K562 (cell line): Measurements from ENCODE around the gene DISP1. TPM values are rescaled to one million over a fixed set of nuclear protein-coding genes. Genes with fewer than 3 reads are reported as not detected.

ENCODE experiments used
- ATAC-seq: fragments of 200-7000 bp; cut with Tn5 transposase; 3 replicates; pipeline ENCODE4 v1.9.1; 2020; ENCODE audit warnings: moderate library complexity
- BruUV-seq: library from RNA; stranded (reverse); fragments of 400-500 nt; replicated peaks from 2 replicates; lab custom pipeline; 2021; lab: Mats Ljungman, UMichigan
- CTCF ChIA-PET: fragments of 300-600 bp; formaldehyde crosslinking; extraction: SDS; loops from one replicate; lab custom pipeline; 2021; ENCODE audit warnings: low intra/inter-chr PET ratio; lab: Yijun Ruan, JAX
- POLR2A ChIA-PET: fragments of 300-600, 350-650 bp; sonication (Branson Sonifier 250); formaldehyde crosslinking; extraction: SDS; loops from one replicate; lab custom pipeline; 2021; ENCODE audit warnings: antibody characterized with exemption, inconsistent platforms; lab: Yijun Ruan, JAX
- DNase-seq, 4 experiments: peaks; one replicate each; pipeline versions ENCODE4 v3.0.0 to v3.0.0-alpha.2; 2011 to 2018; ENCODE audit warnings: low spot score in 3 of 4, mixed read lengths in 3 of 4; ENCODE audit errors: extremely low read depth in 1 of 4
- FAIRE-seq: peaks from 2 replicates; lab custom pipeline; 2011; peaks lifted over from hg19 to GRCh38; lab: Jason Lieb, UNC
- H2AFZ ChIP-seq: 2 replicates; pipeline ENCODE4 v1.6.0; 2011; ENCODE audit warnings: low read depth, low read length, control low read depth, inconsistent platforms
- H3K27ac ChIP-seq: fragments of 200-600 bp; 3 replicates; pipeline ENCODE4 v1.8.0; 2011; ENCODE audit warnings: low read depth, mild to moderate bottlenecking, control low read depth, inconsistent platforms, low read length, moderate library complexity, mixed read lengths; ENCODE audit errors: extremely low read depth
- H3K27me3 ChIP-seq, 2 experiments: fragments of 300-600 bp in 1 of 2; 2 replicates in 1 of 2; 3 replicates in 1 of 2; pipeline versions ENCODE4 v1.6.0 to v1.8.0; 2011; ENCODE audit warnings: inconsistent platforms in 2 of 2, low read length in 2 of 2, mild to moderate bottlenecking in 1 of 2, mixed read lengths in 1 of 2, moderate library complexity in 1 of 2; ENCODE audit not compliant: control insufficient read depth in 2 of 2, insufficient read depth in 2 of 2
- H3K36me3 ChIP-seq: fragments of 300-600 bp; 3 replicates; pipeline ENCODE4 v1.8.0; 2011; ENCODE audit warnings: mild to moderate bottlenecking, low read length, inconsistent platforms; ENCODE audit not compliant: control insufficient read depth, insufficient read depth
- H3K4me1 ChIP-seq, 2 experiments: fragments of 200-600 bp in 1 of 2; replicated peaks in 1 of 2; 2 replicates in 1 of 2; 3 replicates in 1 of 2; pipeline versions ENCODE4 v1.5.1 to v1.8.0; 2011; ENCODE audit warnings: inconsistent platforms in 2 of 2, low read length in 2 of 2, mild to moderate bottlenecking in 1 of 2, mixed read lengths in 1 of 2, moderate library complexity in 1 of 2; ENCODE audit not compliant: control insufficient read depth in 2 of 2, insufficient read depth in 2 of 2
- H3K4me2 ChIP-seq: 2 replicates; pipeline ENCODE4 v1.6.1; 2011; ENCODE audit warnings: low read length, control low read depth, inconsistent platforms, mixed read lengths; ENCODE audit not compliant: insufficient read depth
- H3K4me3 ChIP-seq: fragments of 200-600 bp; sonication (generic), shearing (Covaris generic); 2 replicates; pipeline ENCODE4 v1.5.1; 2016; ENCODE audit warnings: control low read depth, inconsistent platforms
- H3K79me2 ChIP-seq: fragments of 200-600 bp; 3 replicates; pipeline ENCODE4 v1.8.0; 2011; ENCODE audit warnings: low read length, inconsistent platforms; ENCODE audit not compliant: control insufficient read depth, insufficient read depth
- H3K9ac ChIP-seq, 2 experiments: 2 replicates each; pipeline versions ENCODE4 v1.6.0 to v1.6.1; 2011; ENCODE audit warnings: low read depth in 2 of 2, low read length in 2 of 2, control low read depth in 1 of 2, inconsistent platforms in 1 of 2, mild to moderate bottlenecking in 1 of 2, mixed read lengths in 1 of 2; ENCODE audit not compliant: insufficient read depth in 1 of 2
- H3K9me1 ChIP-seq: one replicate; pipeline ENCODE4 v1.6.0; 2011; ENCODE audit warnings: inconsistent platforms, mild to moderate bottlenecking, low read length, moderate library complexity; ENCODE audit not compliant: control insufficient read depth, insufficient read depth
- H3K9me3 ChIP-seq: replicated peaks from 2 replicates; pipeline ENCODE4 v1.5.1; 2011; ENCODE audit warnings: low read depth, low read length, inconsistent platforms; ENCODE audit not compliant: control insufficient read depth, insufficient read depth
- H4K20me1 ChIP-seq: replicated peaks from 2 replicates; pipeline ENCODE4 v1.6.1; 2011; ENCODE audit warnings: low read length, inconsistent platforms, mixed read lengths; ENCODE audit not compliant: control insufficient read depth, insufficient read depth
- BRF1 ChIP-seq: IDR thresholded peaks from 3 replicates; pipeline ENCODE4 v1.6.1; 2011; ENCODE audit warnings: borderline replicate concordance, mild to moderate bottlenecking; ENCODE audit not compliant: insufficient read length; ENCODE audit errors: extremely low read depth
- HINFP ChIP-seq: fragments of 450-650 bp; conservative IDR thresholded peaks from 2 replicates; pipeline ENCODE4 v1.6.1; 2016; ENCODE audit warnings: missing genetic modification characterization, low read depth, mild to moderate bottlenecking, control low read depth, missing compliant biosample characterization
- PCBP1 ChIP-seq: fragments of 200-400 bp; formaldehyde crosslinking; IDR thresholded peaks from 2 replicates; pipeline ENCODE4 v1.6.1; 2018; ENCODE audit warnings: mild to moderate bottlenecking, low read depth, low read length; ENCODE audit not compliant: poor library complexity, severe bottlenecking
- SMARCA5 ChIP-seq: fragments of 450-650 bp; IDR thresholded peaks from 2 replicates; pipeline ENCODE4 v1.6.1; 2016
- ZFP91 ChIP-seq: sonication (generic); formaldehyde crosslinking; IDR thresholded peaks from 2 replicates; pipeline ENCODE4 v1.8.0; 2022; ENCODE audit warnings: mild to moderate bottlenecking, missing genetic modification reagents
- ZNF140 ChIP-seq: fragments of 250-450 bp; sonication (Bioruptor Pico); IDR thresholded peaks from 2 replicates; pipeline ENCODE4 v1.8.0; 2021; ENCODE audit warnings: moderate library complexity, mild to moderate bottlenecking, inconsistent platforms
- ZNF253 ChIP-seq: fragments of 250-450 bp; sonication (Bioruptor Pico); conservative IDR thresholded peaks from 2 replicates; pipeline ENCODE4 v1.6.1; 2021; ENCODE audit warnings: mild to moderate bottlenecking
- WGBS: fragments of 100-300 bp; shearing (Covaris generic); methylation state at CpG from one replicate; pipeline ENCODE4 v1.1.6; 2016; ENCODE audit warnings: low coverage, mixed read lengths; ENCODE audit not compliant: insufficient coverage; ENCODE audit errors: missing lambda C conversion rate; 5-methylcytosine and 5-hydroxymethylcytosine counted together
- in situ Hi-C: fragments of 300-500 bp; cut with MboI; formaldehyde crosslinking; loops from 4 replicates; pipeline ENCODE4 v1.15.0; 2018; ENCODE audit warnings: inconsistent platforms, mixed read lengths
- intact Hi-C: fragments of 100-400 bp; cut with micrococcal nuclease; formaldehyde crosslinking; loops from 2 replicates; pipeline ENCODE4 v1.14.2; 2022
- polyA plus RNA-seq, 8 experiments: library from polyadenylated mRNA; depleted of rRNA in 4 of 8; stranded (reverse) in 5 of 8; unstranded in 3 of 8; fragments of >200 nt; fragmentation: Nextera tagmentation in 2 of 8; fragmentation: Illumina TruSeq in 1 of 8; extraction: Ambion mirVana in 2 of 8; extraction: Trizol in 1 of 8; gene quantifications; 2 replicates each; pipeline versions ENCODE4 v1.2.1 to v1.2.3, GENCODE V29; 2011 to 2014; ENCODE audit warnings: inconsistent platforms in 1 of 8, missing spikeins in 1 of 8
- total RNA-seq, 7 experiments: library from RNA; depleted of rRNA in 6 of 7; stranded (reverse); fragments of >200 nt in 6 of 7; fragmentation: Illumina TruSeq in 2 of 7; extraction: Trizol in 2 of 7; gene quantifications; 2 replicates each; pipeline versions ENCODE4 v1.2.1 to v1.2.3, GENCODE V29; 2011 to 2021; ENCODE audit warnings: low replicate concordance in 1 of 7

DISP1 gene
- total and polyA plus RNA-seq, 9 of the 15 experiments (the other 6 are each of a cell fraction or from before 2014, with no cell fraction given): 0.02 to 0.35 (median 0.04) TPM; not detected in 2

GRCh38 chr1:222801067-222801466 lies 13.8 kb upstream of the DISP1 start:
- Histone ChIP-seq H3K36me3 (no peaks in the 10 kb centered on the region), H3K79me2 (no peaks in the 10 kb centered on the region), H3K9me3 (no peaks in the 10 kb centered on the region), H3K4me3 (no peak overlapping the region), H3K27ac (no peak overlapping the region), H3K4me2 (no peak overlapping the region), H2AFZ (no peak overlapping the region), H4K20me1 (no peaks in the 10 kb centered on the region), H3K27me3 (peaks cover 2 to 5% of the 10 kb centered on the region in 2 experiments; a peak in 1 of 5 replicates), H3K9ac (no peak overlapping the region), H3K4me1 (no peaks in the 10 kb centered on the region), H3K9me1 (no peaks in the 10 kb centered on the region)
- intact Hi-C loops: no loop called here
- ChIA-PET CTCF (no interaction called here), POLR2A (interaction anchor here (0.6 kb wide), 1 partner anchor 894 kb away, joined by 3 read pairs; no protein-coding TSS in a partner anchor)
- FAIRE-seq (no peak), DNase-seq (no peak), ATAC-seq (no peak)
- WGBS: 2% methylated on average over 4 of the region's 4 CpGs
- BruUV-seq: no TSS peak
- in situ Hi-C loops: no loop called here
- TF ChIP-seq ZNF253: no peak

GRCh38 chr1:222811671-222812070 lies 3.2 kb upstream of the DISP1 start:
- BruUV-seq: no TSS peak
- TF ChIP-seq PCBP1 (no peak), BRF1 (no peak), ZNF140 (CRISPR knock-in tag) (no peak), ZFP91 (CRISPR knock-in tag) (no peak), HINFP (no peak), SMARCA5 (no peak)
- TF ChIP-seq, all 486 proteins: peak for 0
- H3K9me3 ChIP-seq: no peaks in the 10 kb centered on the region
- no peak overlapping the region for H3K27ac ChIP-seq
- H3K4me1 ChIP-seq: peaks cover 0 to 8% of the 10 kb centered on the region in 2 experiments; a peak in 3 of 5 replicates
- H3K36me3 ChIP-seq: no peaks in the 10 kb centered on the region
- DNase-seq (no peak), FAIRE-seq (no peak), ATAC-seq (no peak)
- WGBS: 1% methylated on average over 4 of the region's 4 CpGs
- no peaks in the 10 kb centered on the region for H3K9me1 ChIP-seq
- no peaks in the 10 kb centered on the region for H3K79me2 ChIP-seq
- peaks cover 6 to 14% of the 10 kb centered on the region in 2 experiments; a peak in 3 of 5 replicates for H3K27me3 ChIP-seq
- CTCF ChIA-PET: no interaction called here
- in situ Hi-C loops: no loop called here
- no peak overlapping the region for H3K9ac ChIP-seq
- POLR2A ChIA-PET: no interaction called here
- H3K4me2 ChIP-seq: no peak overlapping the region
- no peak overlapping the region for H3K4me3 ChIP-seq
- H2AFZ ChIP-seq: no peak overlapping the region
- no peaks in the 10 kb centered on the region for H4K20me1 ChIP-seq
- intact Hi-C loops: no loop called here
